ENCODE data around the gene EFEMP1.

The EFEMP1 gene

DNA sequence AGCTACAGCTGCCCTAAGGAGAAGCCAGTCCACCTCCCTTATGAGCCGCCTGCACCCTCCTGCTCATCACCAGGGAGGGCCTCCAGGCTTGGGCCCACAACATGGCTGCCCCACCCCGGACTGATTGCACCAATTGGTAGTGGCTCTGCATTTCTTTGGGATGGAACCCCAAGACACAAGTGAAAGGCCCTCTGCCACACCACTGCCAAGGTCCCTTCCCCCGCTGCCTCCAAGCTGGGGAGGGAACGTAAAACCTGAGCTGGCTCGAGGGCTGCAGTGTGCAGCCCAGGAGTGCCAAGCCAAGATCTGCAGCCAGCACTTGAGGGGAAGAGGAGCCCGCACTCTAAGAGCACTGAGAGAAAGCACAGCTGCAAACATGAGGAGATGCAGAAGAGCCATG, 97.3 kb downstream of the EFEMP1 start:
- no peak for DNase-seq

GRCh38 chr2:55824551-55825096, 99.0 kb downstream of the EFEMP1 start:
- DNase-seq = no peak
